Keratinocyte (primary cell): ENCODE data around the gene CDC23.

Experiments
- EZH2 ChIP-seq: IDR thresholded peaks from one replicate; pipeline ENCODE4 v1.6.1; 2012; ENCODE audit warnings: inconsistent platforms, mild to moderate bottlenecking, low read length, moderate library complexity
- TF ChIP-seq, protein P1 (sequence below), 3 experiments: IDR thresholded peaks in 1 of 3; conservative IDR thresholded peaks in 1 of 3; optimal IDR thresholded peaks in 1 of 3; 2 replicates in 2 of 3; 3 replicates in 1 of 3; pipeline versions ENCODE3 to v1.5.1; 2011; ENCODE audit warnings: low read length in 3 of 3, mild to moderate bottlenecking in 3 of 3, moderate library complexity in 2 of 3, control low read depth in 1 of 3, inconsistent platforms in 1 of 3; ENCODE audit not compliant: insufficient read depth in 2 of 3; ENCODE audit errors: extremely low read depth in 1 of 3

DNA sequence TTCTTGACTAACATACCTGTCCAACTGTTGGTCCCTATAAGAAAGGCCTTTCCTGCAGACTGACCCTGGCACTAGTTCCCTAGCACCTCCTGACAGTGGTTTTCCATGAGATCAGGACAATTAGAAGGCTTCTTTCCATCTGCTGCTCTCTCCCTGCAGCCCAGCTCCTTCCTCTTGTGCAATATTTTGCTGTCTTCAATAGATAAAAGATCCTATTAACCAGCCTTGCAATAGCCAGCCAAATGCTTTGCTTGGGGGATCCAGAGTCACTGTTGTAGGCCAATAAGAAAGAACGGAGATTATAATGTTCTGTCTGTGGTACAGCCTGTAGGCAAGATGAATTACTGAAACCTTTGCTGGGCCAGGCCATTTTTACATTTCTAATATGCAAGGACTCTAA, 55.5 kb downstream of the CDC23 start:
- TF ChIP-seq, protein P1, sequence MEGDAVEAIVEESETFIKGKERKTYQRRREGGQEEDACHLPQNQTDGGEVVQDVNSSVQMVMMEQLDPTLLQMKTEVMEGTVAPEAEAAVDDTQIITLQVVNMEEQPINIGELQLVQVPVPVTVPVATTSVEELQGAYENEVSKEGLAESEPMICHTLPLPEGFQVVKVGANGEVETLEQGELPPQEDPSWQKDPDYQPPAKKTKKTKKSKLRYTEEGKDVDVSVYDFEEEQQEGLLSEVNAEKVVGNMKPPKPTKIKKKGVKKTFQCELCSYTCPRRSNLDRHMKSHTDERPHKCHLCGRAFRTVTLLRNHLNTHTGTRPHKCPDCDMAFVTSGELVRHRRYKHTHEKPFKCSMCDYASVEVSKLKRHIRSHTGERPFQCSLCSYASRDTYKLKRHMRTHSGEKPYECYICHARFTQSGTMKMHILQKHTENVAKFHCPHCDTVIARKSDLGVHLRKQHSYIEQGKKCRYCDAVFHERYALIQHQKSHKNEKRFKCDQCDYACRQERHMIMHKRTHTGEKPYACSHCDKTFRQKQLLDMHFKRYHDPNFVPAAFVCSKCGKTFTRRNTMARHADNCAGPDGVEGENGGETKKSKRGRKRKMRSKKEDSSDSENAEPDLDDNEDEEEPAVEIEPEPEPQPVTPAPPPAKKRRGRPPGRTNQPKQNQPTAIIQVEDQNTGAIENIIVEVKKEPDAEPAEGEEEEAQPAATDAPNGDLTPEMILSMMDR (optimal IDR thresholded peaks at IDR 0.05 in 1 of 3, IDR thresholded peaks at IDR 0.05 in 1 of 3, conservative IDR thresholded peaks at IDR 0.05 in 1 of 3; ENCODE audit: extremely low read depth in 1 of 3, insufficient read depth in 2 of 3, low read length in 3 of 3) = no peak
- no peak for TF ChIP-seq EZH2
